Neural progenitor cell (in vitro differentiated cells): ENCODE results near the gene TMEM41A. TPM values are rescaled to one million over a fixed set of nuclear protein-coding genes. Genes with fewer than 3 reads are reported as not detected.
"Not testable (repeated sequence)": the region's sequence is repeated elsewhere in the genome, so short reads cannot be mapped to it uniquely, and the experiment has no call there.

Experiments used
- DNase-seq: peaks from one replicate; pipeline ENCODE4 v3.0.0-alpha.2; 2016; ENCODE audit warnings: low spot score
- H2AFZ ChIP-seq: fragments of 200-600 bp; sonication (generic); replicated peaks from 2 replicates; pipeline ENCODE4 v1.6.1; 2016; ENCODE audit warnings: antibody characterized with exemption
- H3F3A ChIP-seq: fragments of 200-600 bp; sonication (generic); 2 replicates; pipeline ENCODE4 v1.6.1; 2016; ENCODE audit warnings: antibody characterized with exemption, low read depth
- H3K27ac ChIP-seq: fragments of 200-600 bp; sonication (generic); 2 replicates; pipeline ENCODE4 v1.5.1; 2016; ENCODE audit warnings: mild to moderate bottlenecking
- H3K27me3 ChIP-seq: fragments of 200-600 bp; sonication (generic); 2 replicates; pipeline ENCODE4 v1.6.1; 2016; ENCODE audit warnings: mild to moderate bottlenecking, moderate library complexity
- H3K36me3 ChIP-seq: fragments of 200-600 bp; sonication (generic); 2 replicates; pipeline ENCODE4 v1.5.1; 2016
- H3K4me1 ChIP-seq: fragments of 200-600 bp; sonication (generic); 2 replicates; pipeline ENCODE4 v1.6.1; 2016; ENCODE audit warnings: mixed run types
- H3K4me2 ChIP-seq: fragments of 200-600 bp; sonication (generic); 2 replicates; pipeline ENCODE4 v1.6.1; 2016
- H3K4me3 ChIP-seq: fragments of 200-600 bp; sonication (generic); 2 replicates; pipeline ENCODE4 v1.5.1; 2016
- H3K79me2 ChIP-seq: fragments of 200-600 bp; sonication (generic); 2 replicates; pipeline ENCODE4 v1.6.1; 2016; ENCODE audit warnings: low read depth
- H3K9ac ChIP-seq: fragments of 200-600 bp; sonication (generic); 2 replicates; pipeline ENCODE4 v1.6.1; 2016
- H3K9me3 ChIP-seq: fragments of 200-600 bp; sonication (generic); 2 replicates; pipeline ENCODE4 v1.5.1; 2016; ENCODE audit warnings: low read depth
- H4K20me1 ChIP-seq: fragments of 200-600 bp; sonication (generic); 2 replicates; pipeline ENCODE4 v1.6.1; 2016; ENCODE audit warnings: low read depth
- H3K27ac Mint-ChIP-seq: 3 replicates; pipeline ENCODE4 v1.8.0; 2021; ENCODE audit warnings: mixed read lengths
- H3K27me3 Mint-ChIP-seq: 2 replicates; pipeline ENCODE4 v1.8.0; 2022; ENCODE audit warnings: low read depth, mild to moderate bottlenecking, inconsistent platforms, moderate library complexity, mixed read lengths; ENCODE audit not compliant: insufficient read depth
- H3K36me3 Mint-ChIP-seq: 3 replicates; pipeline ENCODE4 v1.8.0; 2021; ENCODE audit warnings: mixed read lengths
- H3K4me1 Mint-ChIP-seq: 3 replicates; pipeline ENCODE4 v1.8.0; 2021; ENCODE audit warnings: mixed read lengths
- H3K4me3 Mint-ChIP-seq: 3 replicates; pipeline ENCODE4 v1.8.0; 2021; ENCODE audit warnings: mild to moderate bottlenecking, moderate library complexity, mixed read lengths
- H3K9me3 Mint-ChIP-seq: 3 replicates; pipeline ENCODE4 v1.8.0; 2020; ENCODE audit warnings: mixed read lengths
- CTCF ChIP-seq: fragments of 200-600 bp; sonication (generic); IDR thresholded peaks from 2 replicates; pipeline ENCODE4 v1.5.1; 2017; ENCODE audit warnings: antibody characterized with exemption, mild to moderate bottlenecking
- EZH2 ChIP-seq: fragments of 200-600 bp; sonication (generic); IDR thresholded peaks from 2 replicates; pipeline ENCODE4 v1.6.1; 2017; ENCODE audit warnings: antibody characterized with exemption, mild to moderate bottlenecking, moderate library complexity
- EZH2phosphoT487 ChIP-seq: fragments of 200-600 bp; sonication (generic); IDR thresholded peaks from 2 replicates; pipeline ENCODE4 v1.6.1; 2017; ENCODE audit warnings: antibody characterized with exemption
- total RNA-seq: library from RNA; depleted of rRNA; stranded (reverse); fragments of >200 nt; gene quantifications from 2 replicates; pipeline ENCODE4 v1.2.3, GENCODE V29; 2015; ENCODE audit warnings: low replicate concordance

TMEM41A gene
- total RNA-seq, 1 donor from 2014 or later, result 11.8 TPM

- Histone ChIP-seq H3K9ac (no peak overlapping the region), H2AFZ (no peak overlapping the region), H3K4me2 (no peak overlapping the region), H3K27ac (no peak overlapping the region), H3K27me3 (no peaks in the 10 kb centered on the region), H4K20me1 (no peaks in the 10 kb centered on the region), H3K36me3 (no peaks in the 10 kb centered on the region), H3K4me1 (peaks cover 7% of the 10 kb centered on the region), H3F3A (no peaks in the 10 kb centered on the region), H3K79me2 (no peaks in the 10 kb centered on the region), H3K4me3 (no peak overlapping the region), H3K9me3 (no peaks in the 10 kb centered on the region)
- no peak for DNase-seq
- Mint-ChIP-seq H3K36me3 (peaks cover 10% of the 10 kb centered on the region), H3K9me3 (no peaks in the 10 kb centered on the region), H3K27me3 (peaks cover 3% of the 10 kb centered on the region), H3K4me3 (no peak overlapping the region), H3K27ac (no peak overlapping the region), H3K4me1 (peaks cover 18% of the 10 kb centered on the region)
- TF ChIP-seq EZH2 (no peak), EZH2phosphoT487 (no peak), CTCF (no peak)
These were observed 29.3 kb downstream of the TMEM41A start for GRCh38 chr3:185469542-185469941.

GRCh38 chr3:185466123-185466522 is 32.7 kb downstream of the TMEM41A start:
- not testable (repeated sequence) for H3K36me3 Mint-ChIP-seq, H3K79me2 ChIP-seq, H3K27ac ChIP-seq, H3K9ac ChIP-seq, H3K27ac Mint-ChIP-seq, H3K4me3 Mint-ChIP-seq, H3K9me3 ChIP-seq, H3K27me3 ChIP-seq, H3K27me3 Mint-ChIP-seq, H3F3A ChIP-seq, H4K20me1 ChIP-seq, H3K36me3 ChIP-seq, H3K9me3 Mint-ChIP-seq, H3K4me1 ChIP-seq, H3K4me1 Mint-ChIP-seq, H3K4me2 ChIP-seq, DNase-seq, H3K4me3 ChIP-seq, H2AFZ ChIP-seq

- H3K4me1 ChIP-seq, result peaks cover 5% of the 10 kb centered on the region
- no peaks in the 10 kb centered on the region for H3K27me3 ChIP-seq
- no peaks in the 10 kb centered on the region for H4K20me1 ChIP-seq
- H3K36me3 ChIP-seq, result no peaks in the 10 kb centered on the region
- no peak overlapping the region for H3K4me2 ChIP-seq
- no peak overlapping the region for H3K27ac ChIP-seq
- no peak for DNase-seq
- no peaks in the 10 kb centered on the region for H3K79me2 ChIP-seq
- H3K9ac ChIP-seq, result no peak overlapping the region
- TF ChIP-seq CTCF, result no peak
- H3K9me3 ChIP-seq, result no peaks in the 10 kb centered on the region
- no peaks in the 10 kb centered on the region for H3F3A ChIP-seq
- no peak overlapping the region for H3K4me3 Mint-ChIP-seq
- no peak overlapping the region for H3K4me3 ChIP-seq
- H3K9me3 Mint-ChIP-seq, result no peaks in the 10 kb centered on the region
- H3K27ac Mint-ChIP-seq, result no peak overlapping the region
- peaks cover 4% of the 10 kb centered on the region for H3K4me1 Mint-ChIP-seq
- H2AFZ ChIP-seq, result no peak overlapping the region
- H3K36me3 Mint-ChIP-seq, result peaks cover 7% of the 10 kb centered on the region
- H3K27me3 Mint-ChIP-seq, result peaks cover 2% of the 10 kb centered on the region
These were observed 33.4 kb downstream of the TMEM41A start for GRCh38 chr3:185465471-185465870.

GRCh38 chr3:185460719-185461350 is 38.0 kb downstream of the TMEM41A start:
- peaks cover 3% of the 10 kb centered on the region for H3K36me3 Mint-ChIP-seq
- TF ChIP-seq EZH2 (no peak), CTCF (peak; percentile 58)
- no peak overlapping the region for H3K9ac ChIP-seq
- no peaks in the 10 kb centered on the region for H3K27me3 ChIP-seq
- H3K4me1 Mint-ChIP-seq, result no peaks in the 10 kb centered on the region
- H3K4me1 ChIP-seq, result no peaks in the 10 kb centered on the region
- no peak overlapping the region for H3K27ac ChIP-seq
- no peak overlapping the region for H3K4me3 ChIP-seq
- H3F3A ChIP-seq, result no peaks in the 10 kb centered on the region
- H3K9me3 ChIP-seq, result no peaks in the 10 kb centered on the region
- peaks cover 2% of the 10 kb centered on the region for H3K27me3 Mint-ChIP-seq
- no peak for DNase-seq
- H3K4me3 Mint-ChIP-seq, result no peak overlapping the region
- H2AFZ ChIP-seq, result no peak overlapping the region
- no peaks in the 10 kb centered on the region for H3K36me3 ChIP-seq
- no peaks in the 10 kb centered on the region for H3K79me2 ChIP-seq
- H3K4me2 ChIP-seq, result no peak overlapping the region
- no peak overlapping the region for H3K27ac Mint-ChIP-seq
- H4K20me1 ChIP-seq, result no peaks in the 10 kb centered on the region
- H3K9me3 Mint-ChIP-seq, result no peaks in the 10 kb centered on the region
